Inflammatory macrophage treated with lipopolysaccharide for 4 hours (primary cell): Measurements from ENCODE around the gene KCNA10.

Experiments
- DNase-seq: peaks from one replicate; pipeline ENCODE4 v3.0.0-alpha.2; 2020

Gene KCNA10

GRCh38 chr1:110477041-110477440 is 41.9 kb downstream of the KCNA10 start:
- peak; percentile 71 for DNase-seq

GRCh38 chr1:110476028-110476765 is 42.8 kb downstream of the KCNA10 start:
- DNase-seq: no peak

DNA sequence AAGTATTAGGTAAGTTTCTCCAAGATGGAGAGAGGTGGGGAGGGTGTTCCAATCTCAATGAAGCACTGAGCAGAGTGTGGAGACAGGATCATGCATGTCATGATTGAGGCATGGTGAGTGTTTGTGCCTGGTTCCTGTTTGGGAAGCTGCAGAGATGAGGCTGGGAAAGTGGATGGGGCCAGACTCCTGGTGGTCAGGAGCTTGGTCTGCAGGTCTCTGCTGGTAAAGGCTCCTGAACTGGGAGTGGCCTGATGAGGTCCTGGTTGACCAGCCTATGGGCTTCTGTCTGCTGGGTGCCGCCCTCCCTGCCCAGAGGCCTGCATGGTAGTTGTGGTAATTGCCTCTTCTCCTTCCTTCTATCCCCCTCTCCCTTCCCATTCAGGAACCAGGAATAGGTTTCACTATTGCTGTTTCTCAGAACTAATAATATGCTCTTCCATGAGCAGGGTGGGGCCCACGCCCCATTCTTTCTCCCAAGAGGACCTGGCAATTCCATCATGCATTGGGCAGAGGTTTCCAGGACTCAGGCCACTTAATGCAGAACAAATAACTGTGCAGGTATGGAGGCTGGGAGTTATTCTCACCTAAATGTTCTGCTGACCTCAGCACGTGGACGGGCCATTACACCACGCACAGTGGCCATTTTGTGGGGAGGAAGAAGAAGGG is 43.5 kb downstream of the KCNA10 start:
- DNase-seq: peak; percentile 13

- DNase-seq: no peak
Observed at GRCh38 chr1:110474444-110474843, 44.5 kb downstream of the KCNA10 start.

DNA sequence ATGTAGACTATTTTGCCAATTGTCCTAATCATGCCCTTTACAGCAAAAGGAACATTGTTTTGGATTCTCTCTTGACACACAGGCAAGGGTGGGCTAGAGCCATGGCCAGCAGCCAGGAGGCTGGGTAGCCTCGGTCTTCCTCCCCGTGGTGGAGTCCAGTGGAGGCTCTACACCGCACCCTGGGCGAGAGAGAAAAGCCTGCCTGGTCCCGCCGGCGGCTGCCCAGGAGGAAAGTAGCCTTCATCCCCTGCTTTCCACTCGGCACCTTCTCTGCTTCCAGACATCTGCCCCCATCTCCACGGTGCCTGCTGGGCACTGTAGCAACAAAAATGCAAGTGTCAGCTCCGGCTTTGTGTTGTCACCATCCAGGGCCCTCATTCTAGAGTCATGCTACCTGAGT is 46.4 kb downstream of the KCNA10 start:
- DNase-seq: no peak

- DNase-seq: no peak
Observed at GRCh38 chr1:110471131-110471530, 47.8 kb downstream of the KCNA10 start.
